NCI-H128 (cell line): Measurements from ENCODE around the gene CLCN4.

ENCODE experiments used
- DNase-seq: peaks from one replicate; lab custom pipeline; 2025; ENCODE audit not compliant: unreplicated experiment; lab: John Stamatoyannopoulos, UW

Gene CLCN4

GRCh38 chrX:10239611-10240064, 82.9 kb downstream of the CLCN4 start:
- DNase-seq = no peak

- no peak for DNase-seq
Observed at GRCh38 chrX:10240918-10241317, 84.1 kb downstream of the CLCN4 start.

GRCh38 chrX:10242026-10242425, 85.3 kb downstream of the CLCN4 start:
- DNase-seq = peak; percentile 5

GRCh38 chrX:10243106-10243505, 86.3 kb downstream of the CLCN4 start:
- DNase-seq = no peak

GRCh38 chrX:10244915-10245622, 88.3 kb downstream of the CLCN4 start:
- no peak for DNase-seq

GRCh38 chrX:10245886-10246285, 89.1 kb downstream of the CLCN4 start:
- no peak for DNase-seq

GRCh38 chrX:10246297-10246696, 89.5 kb downstream of the CLCN4 start:
- DNase-seq = no peak

- no peak for DNase-seq
Observed at GRCh38 chrX:10246846-10247245, 90.1 kb downstream of the CLCN4 start.

- DNase-seq = no peak
Observed at GRCh38 chrX:10254739-10255138, 98.0 kb downstream of the CLCN4 start.

GRCh38 chrX:10259716-10260115, 102.9 kb downstream of the CLCN4 start:
- no peak for DNase-seq

- DNase-seq = no peak
Observed at GRCh38 chrX:10265775-10266174, 109.0 kb downstream of the CLCN4 start.

GRCh38 chrX:10278716-10279115, 121.9 kb downstream of the CLCN4 start:
- DNase-seq = no peak

GRCh38 chrX:10280071-10280470, 123.3 kb downstream of the CLCN4 start:
- no peak for DNase-seq

GRCh38 chrX:10282490-10282889, 125.7 kb downstream of the CLCN4 start:
- DNase-seq = no peak

GRCh38 chrX:10286195-10286594, 129.4 kb downstream of the CLCN4 start:
- DNase-seq = no peak
